Adipocyte (in vitro differentiated cells): ENCODE data around the gene OR2T33.
"Not testable (repeated sequence)": the region's sequence is repeated elsewhere in the genome, so short reads cannot be mapped to it uniquely, and the experiment has no call there.

Experiments
- DNase-seq: peaks from one replicate; pipeline ENCODE4 v3.0.0-alpha.2; 2015; ENCODE audit warnings: low read depth
- H3K27me3 ChIP-seq: replicated peaks from 2 replicates; pipeline ENCODE4 v1.7.0; 2013; ENCODE audit warnings: mild to moderate bottlenecking, low read length, moderate library complexity; ENCODE audit not compliant: control insufficient read depth, insufficient read depth
- H3K36me3 ChIP-seq: 2 replicates; pipeline ENCODE4 v1.7.0; 2013; ENCODE audit warnings: low read length, mild to moderate bottlenecking, moderate library complexity; ENCODE audit not compliant: control insufficient read depth, insufficient read depth, severe bottlenecking
- H3K4me1 ChIP-seq: 2 replicates; pipeline ENCODE4 v1.7.0; 2013; ENCODE audit warnings: mild to moderate bottlenecking, low read length, moderate library complexity; ENCODE audit not compliant: control insufficient read depth, insufficient read depth
- H3K4me3 ChIP-seq: 2 replicates; pipeline ENCODE4 v1.7.0; 2013; ENCODE audit warnings: mild to moderate bottlenecking, low read length, moderate library complexity
- H3K9ac ChIP-seq: 2 replicates; pipeline ENCODE4 v1.7.0; 2013; ENCODE audit warnings: mild to moderate bottlenecking, low read length, moderate library complexity
- H3K9me3 ChIP-seq: 2 replicates; pipeline ENCODE4 v1.7.0; 2013; ENCODE audit warnings: mild to moderate bottlenecking, low read length, moderate library complexity; ENCODE audit not compliant: control insufficient read depth

OR2T33 gene, protein sequence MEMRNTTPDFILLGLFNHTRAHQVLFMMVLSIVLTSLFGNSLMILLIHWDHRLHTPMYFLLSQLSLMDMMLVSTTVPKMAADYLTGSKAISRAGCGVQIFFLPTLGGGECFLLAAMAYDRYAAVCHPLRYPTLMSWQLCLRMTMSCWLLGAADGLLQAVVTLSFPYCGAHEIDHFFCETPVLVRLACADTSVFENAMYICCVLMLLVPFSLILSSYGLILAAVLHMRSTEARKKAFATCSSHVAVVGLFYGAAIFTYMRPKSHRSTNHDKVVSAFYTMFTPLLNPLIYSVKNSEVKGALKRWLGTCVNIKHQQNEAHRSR

DNA sequence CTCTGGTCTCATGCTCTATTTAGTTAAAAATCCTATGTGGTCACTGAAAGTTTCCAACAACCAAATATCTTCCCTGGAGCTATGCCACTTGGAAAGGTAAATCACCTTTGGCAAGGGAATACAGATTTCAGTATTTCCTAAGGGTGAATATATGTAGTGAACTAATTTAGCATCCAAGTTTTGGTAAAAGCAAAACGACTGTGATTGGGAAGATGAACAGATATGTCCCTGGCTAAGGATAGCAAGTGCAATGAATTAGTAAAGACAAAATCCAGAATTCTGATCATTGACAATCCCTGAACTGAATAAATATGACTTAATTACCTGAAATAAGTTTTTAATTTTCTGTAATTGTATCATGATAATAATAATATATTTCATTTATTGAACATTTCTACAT is at the start of gene OR2T33:
TSS of gene OR2T33 (minus strand) at position 101 of the 400 bp plus-strand sequence. CDS start 4,162 bp downstream, outside the sequence.
- Histone ChIP-seq H3K27me3 (no peaks in the 10 kb centered on the region), H3K36me3 (no peaks in the 10 kb centered on the region), H3K4me1 (no peaks in the 10 kb centered on the region), H3K9ac (no peak within 1 kb of the TSS), H3K4me3 (no peak within 1 kb of the TSS), H3K9me3 (peaks cover 3% of the 10 kb centered on the region)
- DNase-seq, result no peak

DNA sequence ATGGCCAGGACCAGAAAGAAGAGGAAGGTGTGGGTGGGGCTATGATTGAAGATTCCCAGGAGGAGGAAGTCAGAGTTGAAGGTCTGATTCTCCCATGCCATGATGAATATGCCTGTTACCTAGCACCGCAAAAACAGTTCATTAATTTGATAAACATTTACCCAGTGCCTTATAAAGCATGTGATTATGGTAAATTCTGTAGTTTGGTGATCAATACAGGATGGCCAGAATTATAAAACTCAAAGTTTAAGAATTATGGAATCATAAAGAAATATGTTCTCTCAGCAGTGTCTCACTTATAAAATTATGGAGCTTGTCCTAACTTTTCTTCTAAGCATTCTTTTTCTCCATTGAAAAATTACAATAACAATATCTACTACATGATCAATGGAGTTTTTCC is 46.7 kb upstream of the OR2T33 start, which contains the start of gene OR2M7:
TSS of gene OR2M7 (minus strand) at position 101 of the 400 bp plus-strand sequence. CDS start at position 101, 0 bp downstream.
- no peak for DNase-seq
- Histone ChIP-seq H3K4me3 (no peak within 1 kb of the TSS), H3K4me1 (no peaks in the 10 kb centered on the region), H3K9me3 (peaks cover 4% of the 10 kb centered on the region), H3K9ac (no peak within 1 kb of the TSS), H3K27me3 (no peaks in the 10 kb centered on the region), H3K36me3 (no peaks in the 10 kb centered on the region)

DNA sequence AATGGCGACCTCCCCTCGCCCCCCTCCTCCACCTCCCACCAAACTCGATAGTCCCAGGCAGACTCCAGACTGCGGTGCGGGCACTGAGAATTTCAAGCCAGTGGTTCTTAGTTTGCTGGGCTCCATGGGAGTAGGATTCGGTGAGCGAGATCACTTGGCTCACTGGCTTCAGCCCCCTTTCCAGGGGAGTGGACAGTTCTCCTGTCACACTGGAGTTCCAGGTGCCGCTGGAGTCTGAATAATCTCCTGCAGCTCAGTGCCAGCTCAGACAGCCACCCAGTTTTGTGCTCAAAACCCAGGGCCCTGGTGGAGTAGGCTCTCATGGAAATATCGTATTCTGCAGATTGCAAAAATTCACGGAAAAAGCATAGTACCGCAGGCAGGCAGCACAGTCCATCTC is 39.0 kb upstream of the OR2T33 start:
- H3K9me3 ChIP-seq, result peaks cover 16% of the 10 kb centered on the region
- H3K4me3 ChIP-seq, result no peak overlapping the region
- H3K9ac ChIP-seq, result no peak overlapping the region
- no peaks in the 10 kb centered on the region for H3K27me3 ChIP-seq
- H3K36me3 ChIP-seq, result no peaks in the 10 kb centered on the region
- no peak for DNase-seq
- no peaks in the 10 kb centered on the region for H3K4me1 ChIP-seq

DNA sequence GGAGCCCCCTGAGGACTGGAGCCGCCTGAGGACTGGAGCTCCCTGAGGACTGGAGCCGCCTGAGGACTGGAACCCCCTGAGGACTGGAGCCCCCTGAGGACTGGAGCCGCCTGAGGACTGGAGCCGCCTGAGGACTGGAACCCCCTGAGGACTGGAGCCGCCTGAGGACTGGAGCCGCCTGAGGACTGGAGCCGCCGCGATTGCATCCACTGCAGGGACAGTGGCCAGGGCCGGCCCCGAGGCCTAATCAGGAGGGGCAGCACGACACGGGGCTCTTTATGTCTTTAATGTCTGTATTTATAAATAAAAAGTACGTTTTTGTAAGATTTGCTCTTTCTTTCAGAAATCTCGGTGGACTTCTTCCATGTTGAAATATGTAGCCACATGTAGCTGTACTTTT is 29.0 kb upstream of the OR2T33 start:
- H3K36me3 ChIP-seq, H3K27me3 ChIP-seq, H3K9ac ChIP-seq, DNase-seq, H3K4me3 ChIP-seq, H3K9me3 ChIP-seq, H3K4me1 ChIP-seq: not testable (repeated sequence)

DNA sequence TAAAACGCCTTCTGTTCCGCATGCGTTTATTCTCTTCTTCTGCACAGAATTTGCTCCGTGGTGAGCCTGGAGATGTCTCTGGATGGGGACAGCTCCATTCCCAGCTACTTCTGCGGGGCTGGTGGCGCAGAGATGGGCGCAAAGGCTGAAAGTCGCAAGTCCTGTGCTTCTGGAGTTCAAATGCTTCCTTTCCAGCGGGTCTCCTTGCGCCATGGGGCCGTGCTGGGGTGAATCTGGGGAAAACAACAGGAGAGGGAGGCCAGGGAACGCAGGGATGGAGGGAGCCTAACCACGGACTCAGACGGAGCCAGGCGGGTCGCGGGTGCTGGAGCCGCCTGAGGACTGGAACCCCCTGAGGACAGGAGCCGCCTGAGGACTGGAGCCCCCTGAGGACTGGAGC is 28.3 kb upstream of the OR2T33 start:
- H3K36me3 ChIP-seq, result no peaks in the 10 kb centered on the region
- no peak overlapping the region for H3K4me3 ChIP-seq
- no peak for DNase-seq
- H3K9ac ChIP-seq, result no peak overlapping the region
- no peaks in the 10 kb centered on the region for H3K9me3 ChIP-seq
- H3K27me3 ChIP-seq, result no peaks in the 10 kb centered on the region
- H3K4me1 ChIP-seq, result no peaks in the 10 kb centered on the region

DNA sequence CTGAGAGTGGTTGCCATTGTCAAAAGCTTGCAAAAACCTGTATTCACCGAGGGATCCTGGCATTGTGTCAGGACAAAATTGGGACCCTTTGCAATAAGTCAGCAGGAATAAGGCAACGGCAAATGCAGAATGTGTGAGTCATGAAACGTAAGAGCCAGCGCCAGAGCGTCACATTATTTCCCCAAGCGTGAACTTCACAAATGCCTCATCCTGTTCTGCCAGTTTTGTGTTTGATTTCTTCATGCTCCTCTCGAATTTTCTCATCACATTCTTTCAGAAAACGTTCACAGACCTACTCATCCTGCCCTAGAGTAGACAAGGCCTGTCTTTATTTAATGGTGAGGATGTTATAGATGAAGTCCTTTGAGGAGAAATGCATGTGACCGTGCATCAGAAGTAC is 27.9 kb upstream of the OR2T33 start:
- H3K27me3 ChIP-seq, H3K4me1 ChIP-seq, H3K9me3 ChIP-seq, H3K4me3 ChIP-seq, DNase-seq, H3K36me3 ChIP-seq, H3K9ac ChIP-seq: not testable (repeated sequence)

DNA sequence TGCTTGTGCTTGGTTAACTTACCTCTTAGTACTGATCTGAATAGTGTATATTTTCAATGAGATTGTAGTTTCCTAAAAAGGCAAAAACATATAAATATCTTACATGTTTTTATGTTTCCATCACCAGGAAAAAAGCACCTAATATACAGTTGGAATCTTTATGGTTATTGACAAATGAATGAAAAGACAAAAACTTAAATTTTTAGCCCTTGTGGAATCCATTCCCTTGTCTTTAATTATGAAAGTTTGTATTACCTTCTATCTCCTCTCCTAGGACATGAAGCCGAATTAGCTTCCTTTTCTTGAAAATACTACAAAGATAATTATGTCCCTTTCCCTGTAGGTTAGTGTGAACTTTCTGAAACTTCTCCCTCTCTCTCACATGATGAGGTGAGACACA is 25.5 kb upstream of the OR2T33 start, which contains the start of gene OR2T12:
TSS of gene OR2T12 (minus strand) at position 101 of the 400 bp plus-strand sequence. CDS start 7,846 bp downstream, outside the sequence.
- Histone ChIP-seq H3K9me3 (no peaks in the 10 kb centered on the region), H3K4me3 (no peak within 1 kb of the TSS), H3K36me3 (no peaks in the 10 kb centered on the region), H3K27me3 (no peaks in the 10 kb centered on the region), H3K4me1 (no peaks in the 10 kb centered on the region), H3K9ac (no peak within 1 kb of the TSS)
- no peak for DNase-seq

DNA sequence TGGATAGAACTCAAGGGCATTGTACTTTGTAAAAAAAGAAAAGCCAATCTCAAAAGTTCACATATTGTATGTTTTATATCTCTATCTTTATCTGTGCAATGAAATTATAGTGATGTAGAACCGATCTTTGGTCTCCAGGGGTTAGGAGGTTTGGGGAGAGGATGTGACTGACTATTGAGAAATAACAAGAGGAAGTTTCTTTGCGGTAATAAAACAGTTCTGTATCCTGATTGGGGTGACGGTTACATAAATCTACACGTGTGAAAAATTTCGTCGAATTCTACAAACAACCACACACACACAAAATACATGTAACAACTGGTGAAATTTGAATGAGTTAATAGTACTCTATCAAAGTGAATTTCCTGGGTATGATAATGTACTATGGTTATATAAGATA is 10.6 kb upstream of the OR2T33 start:
- Histone ChIP-seq H3K9me3 (no peaks in the 10 kb centered on the region), H3K9ac (no peak overlapping the region), H3K4me3 (no peak overlapping the region), H3K4me1 (no peaks in the 10 kb centered on the region), H3K36me3 (no peaks in the 10 kb centered on the region), H3K27me3 (no peaks in the 10 kb centered on the region)
- DNase-seq, result no peak

DNA sequence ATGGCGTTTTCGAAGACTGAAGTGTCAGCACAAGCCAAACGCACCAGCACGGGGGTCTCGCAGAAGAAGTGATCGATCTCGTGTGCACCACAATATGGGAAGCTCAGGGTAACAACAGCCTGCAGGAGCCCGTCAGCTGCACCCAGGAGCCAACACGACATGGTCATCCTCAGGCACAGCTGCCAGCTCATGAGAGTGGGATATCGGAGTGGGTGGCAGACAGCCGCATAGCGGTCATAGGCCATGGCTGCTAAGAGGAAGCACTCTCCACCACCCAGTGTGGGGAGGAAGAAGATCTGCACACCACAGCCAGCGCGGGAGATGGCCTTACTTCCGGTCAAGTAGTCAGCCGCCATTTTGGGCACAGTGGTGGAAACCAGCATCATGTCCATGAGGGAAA is 4.6 kb downstream of the OR2T33 start:
- H3K4me1 ChIP-seq, H3K9me3 ChIP-seq, DNase-seq: not testable (repeated sequence)

DNA sequence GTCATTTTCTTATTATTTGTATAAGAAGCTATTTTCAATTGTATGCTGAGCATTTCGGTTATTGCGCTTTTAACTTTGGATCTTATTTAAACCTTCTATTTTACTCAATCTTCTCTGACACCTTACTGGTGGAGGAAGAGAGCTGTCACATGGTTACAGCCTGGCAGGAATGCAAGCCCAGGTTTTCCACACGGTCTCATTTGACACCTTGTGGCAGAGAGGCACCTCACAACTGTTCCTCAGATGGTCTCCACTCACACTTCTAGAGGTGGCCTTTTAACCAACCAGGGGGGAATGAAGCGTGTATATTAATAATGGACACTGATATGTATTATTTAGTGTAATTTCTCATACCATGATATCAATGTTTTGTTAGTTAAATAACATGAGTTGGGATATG is 9.6 kb downstream of the OR2T33 start:
- Histone ChIP-seq H3K36me3 (no peaks in the 10 kb centered on the region), H3K9me3 (no peaks in the 10 kb centered on the region)
- DNase-seq, result no peak

More for the DNA sequence above, 4.6 kb downstream of the OR2T33 start:
- H3K27me3 ChIP-seq, H3K9ac ChIP-seq, H3K4me3 ChIP-seq, H3K36me3 ChIP-seq: not testable (repeated sequence)

DNA sequence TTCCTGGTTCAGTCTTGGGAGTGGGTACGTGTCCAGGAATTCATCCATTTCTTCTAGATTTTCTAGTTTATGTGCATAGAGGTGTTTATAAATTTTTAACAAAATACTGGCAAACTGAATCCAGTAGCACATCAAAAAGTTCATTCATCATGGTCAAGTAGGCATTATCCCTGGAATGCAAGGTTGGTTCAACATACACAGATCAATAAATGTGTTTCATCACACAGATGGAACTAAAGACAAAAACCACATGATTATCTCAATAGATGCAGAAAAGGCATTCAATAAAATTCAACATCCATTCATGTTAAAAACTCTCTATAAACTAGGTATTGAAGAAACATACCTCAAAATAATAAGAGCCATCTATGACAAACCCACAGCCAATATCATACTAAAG is 18.5 kb downstream of the OR2T33 start:
- H3K36me3 ChIP-seq, H3K9ac ChIP-seq, H3K4me3 ChIP-seq, H3K27me3 ChIP-seq, DNase-seq, H3K9me3 ChIP-seq, H3K4me1 ChIP-seq: not testable (repeated sequence)

More for the DNA sequence above, 9.6 kb downstream of the OR2T33 start:
- H3K4me1 ChIP-seq, result no peaks in the 10 kb centered on the region
- H3K9ac ChIP-seq, result no peak overlapping the region
- H3K4me3 ChIP-seq, result no peak overlapping the region
- no peaks in the 10 kb centered on the region for H3K27me3 ChIP-seq

DNA sequence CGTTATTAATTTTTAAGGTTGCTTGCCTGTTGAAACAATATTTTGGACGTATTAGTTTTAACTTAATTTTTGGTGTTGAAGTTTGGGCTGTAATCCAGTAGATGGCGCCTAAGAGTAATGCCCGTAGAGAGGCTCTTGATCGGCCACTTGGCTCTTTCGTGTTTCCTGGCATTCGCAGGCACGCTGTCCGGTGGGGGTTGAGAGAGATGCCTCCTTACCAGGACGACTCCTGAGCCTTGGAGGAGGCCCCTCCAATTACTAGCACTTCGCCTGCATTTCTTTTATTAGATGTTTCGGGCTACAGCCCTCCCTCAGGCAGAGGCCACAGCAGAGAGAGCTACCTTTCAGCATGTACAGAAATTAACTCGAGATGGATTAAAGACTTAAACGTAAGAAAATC is 34.6 kb downstream of the OR2T33 start:
- H3K36me3 ChIP-seq, result no peaks in the 10 kb centered on the region
- H3K9me3 ChIP-seq, result peaks cover 4% of the 10 kb centered on the region
- H3K4me3 ChIP-seq, result no peak overlapping the region
- no peak overlapping the region for H3K9ac ChIP-seq
- DNase-seq, result peak; percentile 44
- no peaks in the 10 kb centered on the region for H3K27me3 ChIP-seq
- H3K4me1 ChIP-seq, result no peaks in the 10 kb centered on the region
